ENCODE measurements around the gene ZNF280A. TPM values are rescaled to one million over a fixed set of nuclear protein-coding genes. Genes with fewer than 3 reads are reported as not detected.

ZNF280A gene
- total RNA-seq, 1 donor from 2014 or later, result not detected

- ATAC-seq (ENCODE audit: low read depth) (no peak), DNase-seq (no peak)
- ChIA-PET CTCF (interaction anchor here (0.6 to 1.0 kb wide), 2 partner anchors 10 to 127 kb away, joined by 3 read pairs; no protein-coding TSS in a partner anchor), POLR2A (interaction anchor here (1.4 kb wide), 1 partner anchor 21 kb away, joined by 3 read pairs; no protein-coding TSS in a partner anchor)
- TF ChIP-seq CTCF (IDR thresholded peaks at IDR 0.05), result no peak
- H3K4me3 Mint-ChIP-seq, result no peak overlapping the region
- H3K9me3 Mint-ChIP-seq, result no peaks in the 10 kb centered on the region
- peaks cover 9% of the 10 kb centered on the region for H3K4me1 Mint-ChIP-seq
- intact Hi-C loops (cut with micrococcal nuclease), result loop anchor here (10.0 kb wide), 1 partner anchor 74 kb away; no protein-coding TSS in a partner anchor
- H3K36me3 Mint-ChIP-seq (ENCODE audit: low read depth), result no peaks in the 10 kb centered on the region
- H3K27me3 Mint-ChIP-seq, result no peaks in the 10 kb centered on the region
- no peak overlapping the region for H3K27ac Mint-ChIP-seq
Observed at GRCh38 chr22:22558071-22558971, 38.3 kb upstream of the ZNF280A start.

GRCh38 chr22:22556995-22557925 is 37.2 kb upstream of the ZNF280A start:
- ChIA-PET POLR2A (no interaction called here), CTCF (no interaction called here)
- no peak for TF ChIP-seq CTCF (IDR thresholded peaks at IDR 0.05)
- ATAC-seq (ENCODE audit: low read depth) (no peak), DNase-seq (no peak)
- Mint-ChIP-seq H3K36me3 (ENCODE audit: low read depth) (no peaks in the 10 kb centered on the region), H3K9me3 (no peaks in the 10 kb centered on the region), H3K27ac (no peak overlapping the region), H3K4me3 (no peak overlapping the region), H3K27me3 (no peaks in the 10 kb centered on the region), H3K4me1 (peaks cover 9% of the 10 kb centered on the region)
- intact Hi-C loops (cut with micrococcal nuclease), result loop anchor here (10.0 kb wide), 1 partner anchor 72 kb away; no protein-coding TSS in a partner anchor

- no peaks in the 10 kb centered on the region for H3K27me3 Mint-ChIP-seq
- intact Hi-C loops (cut with micrococcal nuclease), result loop anchor here (10.0 kb wide), 1 partner anchor 72 kb away; no protein-coding TSS in a partner anchor
- H3K9me3 Mint-ChIP-seq, result no peaks in the 10 kb centered on the region
- H3K4me3 Mint-ChIP-seq, result no peak overlapping the region
- H3K36me3 Mint-ChIP-seq (ENCODE audit: low read depth), result no peaks in the 10 kb centered on the region
- ChIA-PET POLR2A (no interaction called here), CTCF (no interaction called here)
- H3K4me1 Mint-ChIP-seq, result peaks cover 9% of the 10 kb centered on the region
- no peak for TF ChIP-seq CTCF (IDR thresholded peaks at IDR 0.05)
- no peak for ATAC-seq (ENCODE audit: low read depth)
- no peak for DNase-seq
- no peak overlapping the region for H3K27ac Mint-ChIP-seq
Observed at GRCh38 chr22:22556578-22556977, 36.5 kb upstream of the ZNF280A start.

GRCh38 chr22:22555596-22555995 is 35.5 kb upstream of the ZNF280A start:
- DNase-seq (no peak), ATAC-seq (ENCODE audit: low read depth) (no peak)
- no peak overlapping the region for H3K27ac Mint-ChIP-seq
- intact Hi-C loops (cut with micrococcal nuclease), result loop anchor here (10.0 kb wide), 1 partner anchor 71 kb away; no protein-coding TSS in a partner anchor
- CTCF ChIA-PET, result no interaction called here
- no peak overlapping the region for H3K4me3 Mint-ChIP-seq
- no peak for TF ChIP-seq CTCF (IDR thresholded peaks at IDR 0.05)
- H3K9me3 Mint-ChIP-seq, result no peaks in the 10 kb centered on the region
- H3K36me3 Mint-ChIP-seq (ENCODE audit: low read depth), result no peaks in the 10 kb centered on the region
- no peaks in the 10 kb centered on the region for H3K27me3 Mint-ChIP-seq
- peaks cover 9% of the 10 kb centered on the region for H3K4me1 Mint-ChIP-seq
- POLR2A ChIA-PET, result no interaction called here

All from activated B cell treated with CpG ODN at 0.5 μM for 24 hours (primary cell).